Left ventricle myocardium inferior (tissue), 1 donor: Measurements from ENCODE around the gene DSG2. TPM values are rescaled to one million over a fixed set of nuclear protein-coding genes. Genes with fewer than 3 reads are reported as not detected.

ENCODE experiments used
- DNase-seq: peaks from one replicate; pipeline ENCODE4 v3.0.0-alpha.2; 2020
- H3K27ac ChIP-seq: fragments of 200-600 bp; replicated peaks from 2 replicates; pipeline ENCODE4 v1.8.0; 2021
- H3K27me3 ChIP-seq: fragments of 200-600 bp; 2 replicates; pipeline ENCODE4 v1.8.0; 2021; ENCODE audit warnings: low read depth
- H3K36me3 ChIP-seq: fragments of 200-600 bp; 2 replicates; pipeline ENCODE4 v1.8.0; 2021
- H3K4me1 ChIP-seq: fragments of 200-600 bp; 2 replicates; pipeline ENCODE4 v1.8.0; 2021
- H3K4me3 ChIP-seq: fragments of 200-600 bp; 2 replicates; pipeline ENCODE4 v1.8.0; 2021; ENCODE audit warnings: mild to moderate bottlenecking, moderate library complexity
- H3K9me3 ChIP-seq: fragments of 200-600 bp; replicated peaks from 2 replicates; pipeline ENCODE4 v1.8.0; 2021
- intact Hi-C: fragments of 100-400 bp; cut with micrococcal nuclease; formaldehyde crosslinking; loops from one replicate; pipeline ENCODE4 v1.11.0; 2022
- total RNA-seq: library from RNA; stranded (reverse); fragmentation: NEBNext Ultra II Directional; extraction: Animal tissue kit (Norgen Biotek cat#: 25700); gene quantifications from one replicate; pipeline ENCODE4 v1.2.1, GENCODE V29; 2021
- TF ChIP-seq, protein P1 (sequence below): fragments of 200-600 bp; IDR thresholded peaks from 2 replicates; pipeline ENCODE4 v1.8.0; 2021; ENCODE audit warnings: antibody characterized with exemption, mild to moderate bottlenecking, borderline replicate concordance
- donor health status: DM: no; HTN: yes; CAD: no; lungs with severe emphysema.

The DSG2 gene
- total RNA-seq, 1 donor from 2014 or later, result 42.6 TPM

- TF ChIP-seq, protein P1, sequence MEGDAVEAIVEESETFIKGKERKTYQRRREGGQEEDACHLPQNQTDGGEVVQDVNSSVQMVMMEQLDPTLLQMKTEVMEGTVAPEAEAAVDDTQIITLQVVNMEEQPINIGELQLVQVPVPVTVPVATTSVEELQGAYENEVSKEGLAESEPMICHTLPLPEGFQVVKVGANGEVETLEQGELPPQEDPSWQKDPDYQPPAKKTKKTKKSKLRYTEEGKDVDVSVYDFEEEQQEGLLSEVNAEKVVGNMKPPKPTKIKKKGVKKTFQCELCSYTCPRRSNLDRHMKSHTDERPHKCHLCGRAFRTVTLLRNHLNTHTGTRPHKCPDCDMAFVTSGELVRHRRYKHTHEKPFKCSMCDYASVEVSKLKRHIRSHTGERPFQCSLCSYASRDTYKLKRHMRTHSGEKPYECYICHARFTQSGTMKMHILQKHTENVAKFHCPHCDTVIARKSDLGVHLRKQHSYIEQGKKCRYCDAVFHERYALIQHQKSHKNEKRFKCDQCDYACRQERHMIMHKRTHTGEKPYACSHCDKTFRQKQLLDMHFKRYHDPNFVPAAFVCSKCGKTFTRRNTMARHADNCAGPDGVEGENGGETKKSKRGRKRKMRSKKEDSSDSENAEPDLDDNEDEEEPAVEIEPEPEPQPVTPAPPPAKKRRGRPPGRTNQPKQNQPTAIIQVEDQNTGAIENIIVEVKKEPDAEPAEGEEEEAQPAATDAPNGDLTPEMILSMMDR, result no peak
- no peak for DNase-seq
- Histone ChIP-seq H3K36me3 (no peaks in the 10 kb centered on the region), H3K27ac (no peak overlapping the region), H3K4me3 (no peak overlapping the region), H3K9me3 (no peaks in the 10 kb centered on the region), H3K27me3 (no peaks in the 10 kb centered on the region), H3K4me1 (peaks cover 8% of the 10 kb centered on the region)
- intact Hi-C loops, result loop anchor here (10.0 kb wide), 1 partner anchor 159 kb away; no protein-coding TSS in a partner anchor
Observed at GRCh38 chr18:31565345-31565744, 67.4 kb downstream of the DSG2 start.

- H3K9me3 ChIP-seq, result no peaks in the 10 kb centered on the region
- no peak overlapping the region for H3K27ac ChIP-seq
- TF ChIP-seq, protein P1, result no peak
- peaks cover 8% of the 10 kb centered on the region for H3K4me1 ChIP-seq
- no peak overlapping the region for H3K4me3 ChIP-seq
- H3K36me3 ChIP-seq, result no peaks in the 10 kb centered on the region
- DNase-seq, result no peak
- no peaks in the 10 kb centered on the region for H3K27me3 ChIP-seq
- intact Hi-C loops, result loop anchor here (10.0 kb wide), 1 partner anchor 159 kb away; no protein-coding TSS in a partner anchor
Observed at GRCh38 chr18:31565782-31566512, 68.0 kb downstream of the DSG2 start.

- H3K4me3 ChIP-seq, result no peak overlapping the region
- no peak for DNase-seq
- H3K36me3 ChIP-seq, result no peaks in the 10 kb centered on the region
- peaks cover 8% of the 10 kb centered on the region for H3K4me1 ChIP-seq
- H3K9me3 ChIP-seq, result no peaks in the 10 kb centered on the region
- TF ChIP-seq, protein P1, result no peak
- intact Hi-C loops, result loop anchor here (10.0 kb wide), 1 partner anchor 158 kb away; no protein-coding TSS in a partner anchor
- H3K27ac ChIP-seq, result no peak overlapping the region
- no peaks in the 10 kb centered on the region for H3K27me3 ChIP-seq
Observed at GRCh38 chr18:31566576-31567306, 68.8 kb downstream of the DSG2 start.

DNA sequence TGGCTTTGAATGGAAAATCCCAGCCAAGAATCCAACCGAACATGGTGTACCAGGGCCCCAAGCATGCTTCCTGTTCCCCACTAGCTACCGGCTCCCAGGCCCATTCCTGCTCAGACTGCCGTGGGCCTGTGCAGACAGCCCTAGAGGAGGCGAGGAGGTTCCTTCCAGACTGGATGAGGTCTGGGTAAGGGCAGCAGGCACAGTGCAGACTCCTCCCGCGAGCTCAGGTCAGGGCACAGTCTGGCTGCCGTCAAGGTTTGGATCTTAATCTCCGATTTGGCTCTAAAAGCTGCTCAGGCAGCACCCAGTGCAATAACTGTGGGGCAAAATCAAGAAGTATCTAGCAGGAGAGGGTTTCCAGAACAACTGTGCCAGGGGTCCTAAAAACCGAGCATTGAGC lies 74.4 kb downstream of the DSG2 start:
- Histone ChIP-seq H3K27me3 (no peaks in the 10 kb centered on the region), H3K9me3 (no peaks in the 10 kb centered on the region), H3K4me3 (no peak overlapping the region), H3K27ac (no peak overlapping the region), H3K4me1 (peaks cover 3% of the 10 kb centered on the region), H3K36me3 (no peaks in the 10 kb centered on the region)
- no peak for DNase-seq
- intact Hi-C loops, result no loop called here
- TF ChIP-seq, protein P1, result no peak

DNA sequence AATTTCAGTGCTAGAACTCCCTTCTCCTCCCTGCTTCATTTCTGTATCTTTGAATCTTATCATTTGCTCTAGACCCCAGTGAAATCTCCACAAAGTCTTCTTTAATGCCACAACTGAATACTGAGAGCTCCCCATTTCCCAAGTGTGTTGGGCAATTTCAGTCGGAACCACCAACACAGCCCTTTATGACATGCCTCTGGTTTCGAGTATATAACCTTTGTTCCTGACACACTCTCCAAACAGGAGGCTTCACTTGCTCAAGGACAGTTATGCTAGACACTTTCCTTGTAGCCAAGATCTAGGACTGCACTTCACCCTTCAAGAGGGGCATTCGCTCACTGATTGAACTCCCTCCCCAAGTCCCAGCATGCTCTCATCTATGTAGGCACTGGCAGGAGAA lies 75.1 kb downstream of the DSG2 start:
- H3K27me3 ChIP-seq, result no peaks in the 10 kb centered on the region
- H3K4me1 ChIP-seq, result peaks cover 3% of the 10 kb centered on the region
- H3K4me3 ChIP-seq, result no peak overlapping the region
- TF ChIP-seq, protein P1, result no peak
- no peak for DNase-seq
- H3K36me3 ChIP-seq, result no peaks in the 10 kb centered on the region
- intact Hi-C loops, result no loop called here
- H3K27ac ChIP-seq, result no peak overlapping the region
- H3K9me3 ChIP-seq, result no peaks in the 10 kb centered on the region
